GM23248 (cell line): ENCODE data around the gene C2orf15. TPM values are rescaled to one million over a fixed set of nuclear protein-coding genes. Genes with fewer than 3 reads are reported as not detected.

Source experiments
- DNase-seq: peaks from one replicate; pipeline ENCODE4 v3.0.0-alpha.2; 2015
- H2AFZ ChIP-seq: fragments of 200-600 bp; sonication (generic); 2 replicates; pipeline ENCODE4 v1.6.1; 2016; ENCODE audit warnings: antibody characterized with exemption
- H3F3A ChIP-seq: fragments of 200-600 bp; sonication (generic); 2 replicates; pipeline ENCODE4 v1.6.1; 2016; ENCODE audit warnings: mild to moderate bottlenecking, antibody characterized with exemption, mixed run types; ENCODE audit not compliant: insufficient read depth
- H3K27ac ChIP-seq: fragments of 200-600 bp; sonication (generic); 2 replicates; pipeline ENCODE4 v1.5.1; 2016; ENCODE audit warnings: mild to moderate bottlenecking
- H3K27me3 ChIP-seq: fragments of 200-600 bp; sonication (generic); replicated peaks from 2 replicates; pipeline ENCODE4 v1.6.1; 2016; ENCODE audit warnings: mild to moderate bottlenecking; ENCODE audit not compliant: insufficient read depth
- H3K36me3 ChIP-seq: fragments of 200-600 bp; sonication (generic); 2 replicates; pipeline ENCODE4 v1.6.1; 2016; ENCODE audit warnings: low read depth, mild to moderate bottlenecking
- H3K4me1 ChIP-seq: fragments of 200-600 bp; sonication (generic); 2 replicates; pipeline ENCODE4 v1.6.1; 2016; ENCODE audit warnings: mild to moderate bottlenecking; ENCODE audit not compliant: insufficient read depth
- H3K4me2 ChIP-seq: fragments of 200-600 bp; sonication (generic); one replicate; pipeline ENCODE4 v1.6.1; 2016; ENCODE audit warnings: mild to moderate bottlenecking; ENCODE audit not compliant: unreplicated experiment
- H3K4me3 ChIP-seq: fragments of 200-600 bp; sonication (generic); 2 replicates; pipeline ENCODE4 v1.5.1; 2016; ENCODE audit warnings: mild to moderate bottlenecking
- H3K79me2 ChIP-seq: fragments of 200-600 bp; sonication (generic); 2 replicates; pipeline ENCODE4 v1.6.1; 2016; ENCODE audit warnings: mild to moderate bottlenecking; ENCODE audit not compliant: insufficient read depth
- H3K9ac ChIP-seq: fragments of 200-600 bp; sonication (generic); 2 replicates; pipeline ENCODE4 v1.6.1; 2016; ENCODE audit warnings: mild to moderate bottlenecking
- H3K9me2 ChIP-seq: fragments of 200-600 bp; sonication (generic); 2 replicates; pipeline ENCODE4 v1.6.1; 2016; ENCODE audit warnings: mixed run types, mild to moderate bottlenecking, moderate library complexity; ENCODE audit not compliant: insufficient read depth
- H3K9me3 ChIP-seq: fragments of 200-600 bp; sonication (generic); one replicate; pipeline ENCODE4 v1.6.1; 2017; ENCODE audit warnings: low read depth
- H4K20me1 ChIP-seq: fragments of 200-600 bp; sonication (generic); 2 replicates; pipeline ENCODE4 v1.6.0; 2016; ENCODE audit not compliant: insufficient read depth
- EZH2 ChIP-seq: fragments of 200-600 bp; sonication (generic); IDR thresholded peaks from 2 replicates; pipeline ENCODE4 v1.6.1; 2018; ENCODE audit warnings: antibody characterized with exemption, mild to moderate bottlenecking; ENCODE audit not compliant: insufficient read depth, poor library complexity, severe bottlenecking
- EZH2phosphoT487 ChIP-seq: fragments of 200-600 bp; sonication (generic); IDR thresholded peaks from 2 replicates; pipeline ENCODE4 v1.6.1; 2018; ENCODE audit warnings: antibody characterized with exemption, moderate library complexity, mild to moderate bottlenecking, low read depth; ENCODE audit not compliant: insufficient read depth
- WGBS, 2 experiments: methylation state at CpG; one replicate each; pipeline ENCODE4 v1.1.6; 2015 to 2017; ENCODE audit warnings: low lambda C conversion rate in 2 of 2, low coverage in 1 of 2; ENCODE audit errors: missing lambda C conversion rate in 2 of 2; 5-methylcytosine and 5-hydroxymethylcytosine counted together
- in situ Hi-C: fragments of 300-500 bp; cut with MboI; formaldehyde crosslinking; loops from 2 replicates; pipeline ENCODE4 v1.15.0; 2020
- polyA plus RNA-seq: library from polyadenylated mRNA; unstranded; fragments of >200 nt; fragmentation: Nextera tagmentation; extraction: Ambion mirVana; gene quantifications from 2 replicates; pipeline ENCODE4 v1.2.1, GENCODE V29; 2016
- small RNA-seq: library from RNA; depleted of rRNA; stranded (forward); fragments of <200 nt; gene quantifications from one replicate; pipeline ENCODE3, GENCODE V24; 2014; ENCODE audit warnings: low read depth, low replicate concordance
- total RNA-seq: library from RNA; depleted of rRNA; stranded (reverse); fragments of >200 nt; shearing (Covaris generic); gene quantifications from 2 replicates; pipeline ENCODE4 v1.2.3, GENCODE V29; 2014; rRNA removed

Gene C2orf15
- total and polyA plus RNA-seq, 2 experiments from 2014 or later, result not detected

GRCh38 chr2:99198103-99198841 lies 56.8 kb downstream of the C2orf15 start:
- no peaks in the 10 kb centered on the region for H3K9me3 ChIP-seq
- no peaks in the 10 kb centered on the region for H4K20me1 ChIP-seq
- DNase-seq, result no peak
- H3K4me3 ChIP-seq, result no peak overlapping the region
- no peaks in the 10 kb centered on the region for H3K9me2 ChIP-seq
- no peaks in the 10 kb centered on the region for H3K27me3 ChIP-seq
- H2AFZ ChIP-seq, result no peak overlapping the region
- no peak overlapping the region for H3K27ac ChIP-seq
- H3F3A ChIP-seq, result no peaks in the 10 kb centered on the region
- WGBS, 2 experiments, result 92 to 93% methylated on average over 6 of the region's 6 CpGs
- H3K9ac ChIP-seq, result no peak overlapping the region
- in situ Hi-C loops, result no loop called here
- H3K4me2 ChIP-seq, result no peak overlapping the region
- peaks cover 4% of the 10 kb centered on the region; the same call in 1 of the 2 replicates for H3K79me2 ChIP-seq
- H3K36me3 ChIP-seq, result peaks cover 22% of the 10 kb centered on the region
- no peaks in the 10 kb centered on the region for H3K4me1 ChIP-seq
- TF ChIP-seq EZH2phosphoT487 (no peak), EZH2 (no peak)

- Histone ChIP-seq H3K4me3 (no peak overlapping the region), H3K4me1 (no peaks in the 10 kb centered on the region)
Observed at GRCh38 chr2:99200076-99200800, 58.7 kb downstream of the C2orf15 start.

More at GRCh38 chr2:99200076-99200800, 58.7 kb downstream of the C2orf15 start:
- TF ChIP-seq EZH2, result no peak
- TF ChIP-seq EZH2phosphoT487, result no peak
- Histone ChIP-seq H3K9me3 (no peaks in the 10 kb centered on the region), H2AFZ (no peak overlapping the region), H3K4me2 (no peak overlapping the region), H3K27me3 (no peaks in the 10 kb centered on the region), H3F3A (no peaks in the 10 kb centered on the region), H3K9me2 (no peaks in the 10 kb centered on the region), H3K27ac (no peak overlapping the region), H4K20me1 (no peaks in the 10 kb centered on the region), H3K9ac (no peak overlapping the region), H3K36me3 (peaks cover 20% of the 10 kb centered on the region), H3K79me2 (no peaks in the 10 kb centered on the region)
- in situ Hi-C loops, result no loop called here
- no peak for DNase-seq
- WGBS, 2 experiments, result 87 to 93% methylated on average over 7 of the region's 7 CpGs

Small RNA genes lying within 50 kb of the gene (small RNA-seq; reads per million reads assigned to genes)
- not detected for gene AC092587.1

Other genes with a start within 250 kb of the C2orf15 start
- not detected in 2 replicates for gene CRACDL, start 205.5 kb upstream of the C2orf15 start, total RNA-seq
- gene CRACDL, start 205.5 kb upstream of the C2orf15 start, polyA plus RNA-seq, result not detected in 2 replicates
- gene TSGA10, start 13.2 kb downstream of the C2orf15 start, total RNA-seq, result 1.4 and 3.0 TPM in 2 replicates
- 0.60 and 1.2 TPM in 2 replicates for gene TSGA10, start 13.2 kb downstream of the C2orf15 start, polyA plus RNA-seq
- gene LIPT1, start 13.3 kb downstream of the C2orf15 start, total RNA-seq, result 6.6 and 8.8 TPM in 2 replicates
- gene LIPT1, start 13.3 kb downstream of the C2orf15 start, polyA plus RNA-seq, result 4.6 TPM in 2 replicates
- gene MITD1, start 39.4 kb downstream of the C2orf15 start, total RNA-seq, result 15.8 and 25.4 TPM in 2 replicates
- gene MITD1, start 39.4 kb downstream of the C2orf15 start, polyA plus RNA-seq, result 20.7 and 22.0 TPM in 2 replicates
- 29.2 and 30.9 TPM in 2 replicates for gene MRPL30, start 39.5 kb downstream of the C2orf15 start, total RNA-seq
- gene MRPL30, start 39.5 kb downstream of the C2orf15 start, polyA plus RNA-seq, result 22.6 and 22.8 TPM in 2 replicates
- gene LYG2, start 114.0 kb downstream of the C2orf15 start, total RNA-seq, result not detected in 2 replicates
- not detected in 2 replicates for gene LYG2, start 114.0 kb downstream of the C2orf15 start, polyA plus RNA-seq
- not detected in 2 replicates for gene LYG1, start 159.5 kb downstream of the C2orf15 start, total RNA-seq
- gene LYG1, start 159.5 kb downstream of the C2orf15 start, polyA plus RNA-seq, result 0.19 and 0.25 TPM in 2 replicates
- 63.4 and 75.1 TPM in 2 replicates for gene TXNDC9, start 194.6 kb downstream of the C2orf15 start, total RNA-seq
- gene TXNDC9, start 194.6 kb downstream of the C2orf15 start, polyA plus RNA-seq, result 92.6 and 92.7 TPM in 2 replicates
- 6.7 and 19.5 TPM in 2 replicates for gene EIF5B, start 195.7 kb downstream of the C2orf15 start, total RNA-seq
- gene EIF5B, start 195.7 kb downstream of the C2orf15 start, polyA plus RNA-seq, result 27.0 and 27.7 TPM in 2 replicates